K562 (cell line): ENCODE measurements around the gene CAMK1D. TPM values are rescaled to one million over a fixed set of nuclear protein-coding genes. Genes with fewer than 3 reads are reported as not detected.

Source experiments
- ETV6 ChIP-seq, 3 experiments: fragments of 150-350 bp in 1 of 3; sonication (generic) in 1 of 3; formaldehyde crosslinking in 1 of 3; IDR thresholded peaks; 2 replicates each; pipeline versions ENCODE4 v1.6.1 to v1.8.0; 2014 to 2022; ENCODE audit warnings: borderline replicate concordance in 2 of 3, low read depth in 2 of 3, antibody characterized with exemption in 1 of 3, low read length in 1 of 3, mild to moderate bottlenecking in 1 of 3, missing genetic modification reagents in 1 of 3
- JUNB ChIP-seq: fragments of 450-650 bp; formaldehyde crosslinking; conservative IDR thresholded peaks from 2 replicates; pipeline ENCODE4 v1.4.0; 2020; ENCODE audit warnings: mild to moderate bottlenecking
- NR2C2 ChIP-seq, 2 experiments: fragments of 200-800 bp in 1 of 2; sonication (Bioruptor generic) in 1 of 2; sonication (generic) in 1 of 2; formaldehyde crosslinking in 1 of 2; IDR thresholded peaks; 2 replicates each; pipeline versions ENCODE4 v1.6.1 to v1.8.0; 2016 to 2022; ENCODE audit warnings: mild to moderate bottlenecking in 1 of 2, missing compliant biosample characterization in 1 of 2, missing genetic modification characterization in 1 of 2, missing genetic modification reagents in 1 of 2
- RNF2 ChIP-seq: sonication (generic); IDR thresholded peaks from 2 replicates; pipeline ENCODE4 v1.6.1; 2016
- STAG1 ChIP-seq: sonication (generic); formaldehyde crosslinking; IDR thresholded peaks from 2 replicates; pipeline ENCODE4 v1.5.0; 2020; ENCODE audit warnings: missing genetic modification reagents, borderline replicate concordance
- ZNF76 ChIP-seq: fragments of 250-450 bp; sonication (Bioruptor Pico); IDR thresholded peaks from 2 replicates; pipeline ENCODE4 v1.4.0; 2020; ENCODE audit warnings: mild to moderate bottlenecking, moderate library complexity, borderline replicate concordance
- polyA plus RNA-seq, 8 experiments: library from polyadenylated mRNA; depleted of rRNA in 4 of 8; stranded (reverse) in 5 of 8; unstranded in 3 of 8; fragments of >200 nt; fragmentation: Nextera tagmentation in 2 of 8; fragmentation: Illumina TruSeq in 1 of 8; extraction: Ambion mirVana in 2 of 8; extraction: Trizol in 1 of 8; gene quantifications; 2 replicates each; pipeline versions ENCODE4 v1.2.1 to v1.2.3, GENCODE V29; 2011 to 2014; ENCODE audit warnings: inconsistent platforms in 1 of 8, missing spikeins in 1 of 8
- total RNA-seq, 7 experiments: library from RNA; depleted of rRNA in 6 of 7; stranded (reverse); fragments of >200 nt in 6 of 7; fragmentation: Illumina TruSeq in 2 of 7; extraction: Trizol in 2 of 7; gene quantifications; 2 replicates each; pipeline versions ENCODE4 v1.2.1 to v1.2.3, GENCODE V29; 2011 to 2021; ENCODE audit warnings: low replicate concordance in 1 of 7
- TF ChIP-seq, protein P1 (sequence below): fragments of 250-450 bp; sonication (Bioruptor Pico); IDR thresholded peaks from 2 replicates; pipeline ENCODE4 v1.9.0; 2021; ENCODE audit warnings: mild to moderate bottlenecking, inconsistent platforms
- TF ChIP-seq, protein P2 (sequence below), 2 experiments: fragments of 450-650 bp; conservative IDR thresholded peaks; 2 replicates each; pipeline ENCODE4 v1.6.1; 2017; ENCODE audit warnings: mild to moderate bottlenecking in 2 of 2, moderate library complexity in 2 of 2

The CAMK1D gene
- total and polyA plus RNA-seq, 9 of the 15 experiments (the other 6 are each of a cell fraction or from before 2014, with no cell fraction given) = 0.12 to 0.24 (median 0.20) TPM; not detected in 5

DNA sequence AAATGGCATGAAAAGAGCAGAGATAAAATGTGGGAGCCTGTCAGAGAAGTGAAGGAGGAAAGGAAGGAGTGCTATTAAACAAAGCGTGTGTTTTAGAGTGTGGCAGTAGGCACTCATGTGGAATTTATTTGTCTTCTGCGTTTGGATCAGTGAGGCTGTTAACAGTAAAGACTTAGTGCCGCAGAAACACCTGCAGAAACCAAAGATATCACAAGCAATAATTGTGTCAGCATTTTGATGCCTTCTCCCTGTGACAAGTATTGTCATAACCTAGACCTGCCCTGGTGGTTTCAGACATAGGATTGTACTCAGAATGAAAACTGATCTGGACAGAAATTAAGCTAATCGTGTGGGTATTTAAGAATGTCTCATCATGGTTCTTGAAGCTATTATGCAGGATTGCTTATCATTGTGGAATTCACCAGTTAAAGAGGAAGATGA lies 191.0 kb downstream of the CAMK1D start (continued):
- TF ChIP-seq, protein P1, sequence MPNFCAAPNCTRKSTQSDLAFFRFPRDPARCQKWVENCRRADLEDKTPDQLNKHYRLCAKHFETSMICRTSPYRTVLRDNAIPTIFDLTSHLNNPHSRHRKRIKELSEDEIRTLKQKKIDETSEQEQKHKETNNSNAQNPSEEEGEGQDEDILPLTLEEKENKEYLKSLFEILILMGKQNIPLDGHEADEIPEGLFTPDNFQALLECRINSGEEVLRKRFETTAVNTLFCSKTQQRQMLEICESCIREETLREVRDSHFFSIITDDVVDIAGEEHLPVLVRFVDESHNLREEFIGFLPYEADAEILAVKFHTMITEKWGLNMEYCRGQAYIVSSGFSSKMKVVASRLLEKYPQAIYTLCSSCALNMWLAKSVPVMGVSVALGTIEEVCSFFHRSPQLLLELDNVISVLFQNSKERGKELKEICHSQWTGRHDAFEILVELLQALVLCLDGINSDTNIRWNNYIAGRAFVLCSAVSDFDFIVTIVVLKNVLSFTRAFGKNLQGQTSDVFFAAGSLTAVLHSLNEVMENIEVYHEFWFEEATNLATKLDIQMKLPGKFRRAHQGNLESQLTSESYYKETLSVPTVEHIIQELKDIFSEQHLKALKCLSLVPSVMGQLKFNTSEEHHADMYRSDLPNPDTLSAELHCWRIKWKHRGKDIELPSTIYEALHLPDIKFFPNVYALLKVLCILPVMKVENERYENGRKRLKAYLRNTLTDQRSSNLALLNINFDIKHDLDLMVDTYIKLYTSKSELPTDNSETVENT (CRISPR knock-in tag) = no peak
- TF ChIP-seq, protein P2, sequence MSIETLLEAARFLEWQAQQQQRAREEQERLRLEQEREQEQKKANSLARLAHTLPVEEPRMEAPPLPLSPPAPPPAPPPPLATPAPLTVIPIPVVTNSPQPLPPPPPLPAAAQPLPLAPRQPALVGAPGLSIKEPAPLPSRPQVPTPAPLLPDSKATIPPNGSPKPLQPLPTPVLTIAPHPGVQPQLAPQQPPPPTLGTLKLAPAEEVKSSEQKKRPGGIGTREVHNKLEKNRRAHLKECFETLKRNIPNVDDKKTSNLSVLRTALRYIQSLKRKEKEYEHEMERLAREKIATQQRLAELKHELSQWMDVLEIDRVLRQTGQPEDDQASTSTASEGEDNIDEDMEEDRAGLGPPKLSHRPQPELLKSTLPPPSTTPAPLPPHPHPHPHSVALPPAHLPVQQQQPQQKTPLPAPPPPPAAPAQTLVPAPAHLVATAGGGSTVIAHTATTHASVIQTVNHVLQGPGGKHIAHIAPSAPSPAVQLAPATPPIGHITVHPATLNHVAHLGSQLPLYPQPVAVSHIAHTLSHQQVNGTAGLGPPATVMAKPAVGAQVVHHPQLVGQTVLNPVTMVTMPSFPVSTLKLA (conservative IDR thresholded peaks at IDR 0.05) = no peak
- TF ChIP-seq ETV6 (IDR thresholded peaks at IDR 0.05; ENCODE audit: borderline replicate concordance in 1 of 2, low read depth in 2 of 2, low read length in 1 of 2) (no peak), ETV6 (CRISPR knock-in tag; IDR thresholded peaks at IDR 0.05; ENCODE audit: borderline replicate concordance) (no peak), JUNB (CRISPR knock-in tag) (no peak), STAG1 (no peak), NR2C2 (CRISPR knock-in tag; IDR thresholded peaks at IDR 0.05) (no peak), NR2C2 (tag; IDR thresholded peaks at IDR 0.05) (no peak), RNF2 (no peak), ZNF76 (CRISPR knock-in tag) (no peak)
